ENCODE results near the gene PDE4C.

Gene PDE4C

GRCh38 chr19:18198374-18198773 lies 27.9 kb downstream of the PDE4C start:
- DNase-seq (ENCODE audit: low read depth) = no peak

DNA sequence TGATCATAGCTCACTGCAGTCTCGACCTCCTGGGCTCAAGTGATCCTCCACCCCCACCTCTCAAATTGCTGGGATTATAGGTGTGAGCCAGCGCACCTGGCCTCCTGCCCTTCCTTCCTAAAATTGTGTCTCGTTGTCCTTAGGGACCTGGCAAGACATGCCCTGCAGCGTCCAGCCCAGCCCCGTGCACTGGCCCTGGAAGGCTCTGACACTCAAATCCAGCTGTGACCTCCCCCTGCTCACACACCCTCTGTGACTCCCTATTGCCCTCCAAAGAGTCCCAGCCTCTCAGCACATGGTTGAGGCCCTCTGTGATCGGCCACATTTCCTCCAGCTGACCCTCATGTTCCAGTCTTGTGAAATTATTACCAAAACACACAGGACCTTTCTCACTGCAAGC lies 28.3 kb downstream of the PDE4C start:
- DNase-seq (ENCODE audit: low read depth) = no peak

- DNase-seq (ENCODE audit: low read depth) = no peak
Measured at GRCh38 chr19:18197306-18197705, 28.9 kb downstream of the PDE4C start.

DNA sequence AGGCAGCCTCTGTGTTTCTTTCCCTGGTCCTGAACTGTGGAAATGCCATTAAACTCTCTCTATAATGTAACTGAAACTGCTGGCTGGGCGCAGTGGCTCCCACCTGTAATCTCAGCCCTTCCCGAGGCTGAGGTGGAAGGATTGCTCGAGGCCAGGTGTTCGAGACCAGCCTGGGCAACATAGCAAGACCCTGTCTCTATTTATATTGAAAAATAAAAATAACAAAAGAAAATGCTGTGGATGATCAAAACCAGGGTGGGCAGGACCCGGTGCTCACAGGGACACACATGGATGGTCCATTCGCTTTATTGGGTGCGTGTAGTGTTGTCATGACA lies 29.8 kb downstream of the PDE4C start:
- no peak for DNase-seq (ENCODE audit: low read depth)

GRCh38 chr19:18194554-18195238 lies 31.5 kb downstream of the PDE4C start:
- DNase-seq (ENCODE audit: low read depth) = no peak

- DNase-seq (ENCODE audit: low read depth) = no peak
Measured at GRCh38 chr19:18194181-18194530, 32.1 kb downstream of the PDE4C start.

DNA sequence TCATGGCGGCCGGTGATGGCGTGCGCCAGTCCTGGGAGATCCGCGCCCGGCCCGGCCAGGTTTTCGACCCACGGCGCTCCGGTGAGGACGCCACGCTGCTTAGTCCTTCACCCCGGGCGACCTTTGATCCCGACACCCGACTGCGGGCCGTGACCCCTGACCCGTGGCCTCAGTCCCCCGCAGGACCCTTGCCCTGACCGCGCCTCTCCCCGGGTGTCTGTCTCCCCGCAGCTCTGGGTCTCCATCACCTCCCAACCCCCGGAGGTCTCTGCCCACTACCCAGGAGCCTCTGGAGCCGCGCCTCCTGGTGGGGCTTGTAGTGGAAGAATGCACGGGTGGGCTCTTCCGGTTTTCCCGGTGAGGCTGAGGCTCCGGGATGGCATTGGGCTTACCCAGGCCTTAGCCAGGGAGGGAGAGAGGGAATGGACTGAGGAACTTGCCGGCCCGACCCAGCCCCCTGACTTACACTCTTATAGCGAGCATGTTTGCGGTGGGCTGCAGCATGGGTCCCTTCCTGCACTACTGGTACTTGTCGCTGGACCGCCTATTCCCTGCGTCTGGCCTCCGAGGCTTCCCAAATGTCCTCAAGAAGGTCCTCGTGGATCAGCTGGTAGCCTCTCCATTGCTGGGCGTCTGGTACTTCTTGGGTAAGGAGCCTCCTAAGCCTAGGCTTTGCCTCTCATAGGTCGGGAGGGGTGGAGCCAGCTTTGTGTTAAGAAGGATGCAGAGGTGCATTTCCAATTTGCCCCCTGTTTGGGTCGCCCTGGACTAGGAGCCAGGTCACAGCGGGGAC lies 32.7 kb downstream of the PDE4C start:
- DNase-seq (ENCODE audit: low read depth) = no peak

GRCh38 chr19:18192673-18193387 lies 33.4 kb downstream of the PDE4C start, which contains the start of gene MPV17L2:
MPV17L2 (plus strand) TSS chr19:18193218; CDS start chr19:18193282, 64 bp downstream.
- DNase-seq (ENCODE audit: low read depth) = peak; percentile 97

GRCh38 chr19:18191640-18192062 lies 34.6 kb downstream of the PDE4C start:
- DNase-seq (ENCODE audit: low read depth) = no peak

GRCh38 chr19:18190278-18190677 lies 36.0 kb downstream of the PDE4C start:
- no peak for DNase-seq (ENCODE audit: low read depth)

DNA sequence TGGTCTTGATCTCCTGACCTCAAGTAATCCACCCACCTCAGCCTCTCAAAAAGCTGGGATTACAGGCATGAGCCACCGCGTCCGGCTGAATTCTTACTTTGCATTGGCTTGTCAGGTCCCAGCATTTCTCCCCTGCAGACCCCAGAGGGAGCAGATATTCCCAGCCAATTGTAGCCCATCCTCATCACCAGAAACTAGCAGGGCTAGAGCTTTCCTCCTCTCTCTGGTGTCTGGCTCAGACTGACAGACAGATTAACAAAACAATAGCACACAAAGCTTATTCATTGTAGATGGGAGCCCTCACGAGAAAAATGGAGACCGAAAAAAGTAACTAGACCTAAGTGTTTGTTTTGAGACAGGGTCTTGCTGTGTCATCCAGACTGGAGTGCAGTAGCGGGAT lies 40.7 kb downstream of the PDE4C start:
- no peak for DNase-seq (ENCODE audit: low read depth)

DNA sequence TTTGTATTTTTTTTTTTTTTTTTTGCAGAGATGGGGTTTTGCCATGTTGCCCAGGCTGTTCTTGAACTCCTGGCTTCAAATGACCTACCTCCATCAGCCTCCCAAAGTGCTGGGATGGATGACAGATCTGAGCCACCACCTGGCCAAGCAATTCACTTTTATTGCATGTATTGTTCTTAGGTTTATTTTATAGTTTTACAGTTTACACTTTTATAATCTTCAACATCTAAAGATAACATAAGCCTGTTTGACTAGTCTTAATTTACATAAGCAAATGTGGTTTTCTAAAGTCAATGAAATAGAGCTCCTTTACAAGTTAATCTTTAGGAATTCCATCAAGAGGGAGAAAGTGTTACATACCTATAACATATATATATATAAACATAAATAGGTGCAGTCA lies 42.7 kb downstream of the PDE4C start:
- no peak for DNase-seq (ENCODE audit: low read depth)

- no peak for DNase-seq (ENCODE audit: low read depth)
Measured at GRCh38 chr19:18179957-18180356, 46.3 kb downstream of the PDE4C start.

- no peak for DNase-seq (ENCODE audit: low read depth)
Measured at GRCh38 chr19:18176367-18177310, 49.6 kb downstream of the PDE4C start.

DNA sequence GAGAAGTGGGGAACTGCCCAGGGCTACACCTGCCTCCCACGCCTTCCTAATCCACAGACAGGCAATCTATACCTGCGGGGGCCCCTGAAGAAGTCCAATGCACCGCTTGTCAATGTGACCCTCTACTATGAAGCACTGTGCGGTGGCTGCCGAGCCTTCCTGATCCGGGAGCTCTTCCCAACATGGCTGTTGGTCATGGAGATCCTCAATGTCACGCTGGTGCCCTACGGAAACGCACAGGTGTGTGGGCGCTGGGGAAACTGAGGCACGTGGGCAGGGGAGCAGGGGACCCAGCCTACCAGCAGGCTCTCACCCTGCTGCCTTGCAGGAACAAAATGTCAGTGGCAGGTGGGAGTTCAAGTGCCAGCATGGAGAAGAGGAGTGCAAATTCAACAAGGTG lies 51.3 kb downstream of the PDE4C start:
- DNase-seq (ENCODE audit: low read depth) = no peak
